ENCODE measurements around the gene KDM2B.
A peak's percentile ranks its signal among the peaks of the same experiment; 100 is the strongest.

The KDM2B gene

GRCh38 chr12:121532503-121533393, 48.1 kb downstream of the KDM2B start:
- Histone ChIP-seq H3K9me2 (ENCODE audit: low read depth, low read length) (no peaks in the 10 kb centered on the region), H3K79me2 (ENCODE audit: insufficient read depth, low read length) (no peaks in the 10 kb centered on the region), H2AFZ (ENCODE audit: low read length) (no peak overlapping the region), H3K4me1 (ENCODE audit: insufficient read depth, low read length, severe bottlenecking) (peaks cover 48% of the 10 kb centered on the region), H4K20me1 (ENCODE audit: insufficient read depth, low read length) (no peaks in the 10 kb centered on the region), H3K27ac (ENCODE audit: low read depth, low read length, poor library complexity, severe bottlenecking) (peak overlapping the region; percentile 92), H3K36me3 (ENCODE audit: insufficient read depth, low read length) (peaks cover 26% of the 10 kb centered on the region; the same call in 1 of the 2 replicates), H3F3A (ENCODE audit: insufficient read depth, low read length) (no peaks in the 10 kb centered on the region), H3K9me3 (ENCODE audit: low read length) (no peaks in the 10 kb centered on the region), H3K4me3 (ENCODE audit: low read depth, low read length, poor library complexity, severe bottlenecking) (no peak overlapping the region), H3K9ac (ENCODE audit: low read length) (no peak overlapping the region), H3K4me2 (ENCODE audit: low read length) (no peak overlapping the region), H3K27me3 (ENCODE audit: insufficient read depth, low read length) (no peaks in the 10 kb centered on the region)
- TF ChIP-seq, protein P1, sequence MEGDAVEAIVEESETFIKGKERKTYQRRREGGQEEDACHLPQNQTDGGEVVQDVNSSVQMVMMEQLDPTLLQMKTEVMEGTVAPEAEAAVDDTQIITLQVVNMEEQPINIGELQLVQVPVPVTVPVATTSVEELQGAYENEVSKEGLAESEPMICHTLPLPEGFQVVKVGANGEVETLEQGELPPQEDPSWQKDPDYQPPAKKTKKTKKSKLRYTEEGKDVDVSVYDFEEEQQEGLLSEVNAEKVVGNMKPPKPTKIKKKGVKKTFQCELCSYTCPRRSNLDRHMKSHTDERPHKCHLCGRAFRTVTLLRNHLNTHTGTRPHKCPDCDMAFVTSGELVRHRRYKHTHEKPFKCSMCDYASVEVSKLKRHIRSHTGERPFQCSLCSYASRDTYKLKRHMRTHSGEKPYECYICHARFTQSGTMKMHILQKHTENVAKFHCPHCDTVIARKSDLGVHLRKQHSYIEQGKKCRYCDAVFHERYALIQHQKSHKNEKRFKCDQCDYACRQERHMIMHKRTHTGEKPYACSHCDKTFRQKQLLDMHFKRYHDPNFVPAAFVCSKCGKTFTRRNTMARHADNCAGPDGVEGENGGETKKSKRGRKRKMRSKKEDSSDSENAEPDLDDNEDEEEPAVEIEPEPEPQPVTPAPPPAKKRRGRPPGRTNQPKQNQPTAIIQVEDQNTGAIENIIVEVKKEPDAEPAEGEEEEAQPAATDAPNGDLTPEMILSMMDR (IDR thresholded peaks at IDR 0.05; ENCODE audit: low read length), result no peak
- TF ChIP-seq EZH2 (IDR thresholded peaks at IDR 0.05; ENCODE audit: borderline replicate concordance, low read length), result no peak

DNA sequence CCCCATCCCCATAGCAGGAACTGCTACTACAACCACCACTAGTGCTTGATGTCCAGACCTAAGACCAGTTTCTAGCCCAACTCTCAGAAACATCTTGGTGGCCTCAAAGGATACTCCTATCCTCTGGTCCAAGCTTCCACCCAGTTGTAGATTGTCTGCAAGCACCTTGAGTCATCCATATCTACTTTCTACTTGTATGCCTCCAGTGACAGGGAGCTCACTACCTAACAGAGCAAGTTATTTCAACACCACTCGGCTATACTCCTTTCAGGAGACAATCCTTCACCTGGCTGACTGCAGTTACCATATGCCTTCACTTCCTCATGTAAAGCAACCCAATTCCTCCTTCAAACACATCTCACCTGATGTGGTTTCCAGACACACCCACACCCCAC, 49.5 kb downstream of the KDM2B start:
- no peaks in the 10 kb centered on the region for H3K27me3 ChIP-seq (ENCODE audit: insufficient read depth, low read length)
- no peaks in the 10 kb centered on the region for H3K9me3 ChIP-seq (ENCODE audit: low read length)
- TF ChIP-seq, protein P1 (IDR thresholded peaks at IDR 0.05; ENCODE audit: low read length), result no peak
- TF ChIP-seq EZH2 (IDR thresholded peaks at IDR 0.05; ENCODE audit: borderline replicate concordance, low read length), result no peak
- H3K79me2 ChIP-seq (ENCODE audit: insufficient read depth, low read length), result no peaks in the 10 kb centered on the region
- H3F3A ChIP-seq (ENCODE audit: insufficient read depth, low read length), result no peaks in the 10 kb centered on the region
- peaks cover 26% of the 10 kb centered on the region; the same call in 1 of the 2 replicates for H3K36me3 ChIP-seq (ENCODE audit: insufficient read depth, low read length)
- peaks cover 37% of the 10 kb centered on the region for H3K4me1 ChIP-seq (ENCODE audit: insufficient read depth, low read length, severe bottlenecking)
- no peak overlapping the region for H3K4me3 ChIP-seq (ENCODE audit: low read depth, low read length, poor library complexity, severe bottlenecking)
- H2AFZ ChIP-seq (ENCODE audit: low read length), result no peak overlapping the region
- peak overlapping the region; percentile 85 for H3K27ac ChIP-seq (ENCODE audit: low read depth, low read length, poor library complexity, severe bottlenecking)
- no peak overlapping the region for H3K4me2 ChIP-seq (ENCODE audit: low read length)
- H4K20me1 ChIP-seq (ENCODE audit: insufficient read depth, low read length), result no peaks in the 10 kb centered on the region
- no peaks in the 10 kb centered on the region for H3K9me2 ChIP-seq (ENCODE audit: low read depth, low read length)
- no peak overlapping the region; the same call in 1 of the 2 replicates for H3K9ac ChIP-seq (ENCODE audit: low read length)

DNA sequence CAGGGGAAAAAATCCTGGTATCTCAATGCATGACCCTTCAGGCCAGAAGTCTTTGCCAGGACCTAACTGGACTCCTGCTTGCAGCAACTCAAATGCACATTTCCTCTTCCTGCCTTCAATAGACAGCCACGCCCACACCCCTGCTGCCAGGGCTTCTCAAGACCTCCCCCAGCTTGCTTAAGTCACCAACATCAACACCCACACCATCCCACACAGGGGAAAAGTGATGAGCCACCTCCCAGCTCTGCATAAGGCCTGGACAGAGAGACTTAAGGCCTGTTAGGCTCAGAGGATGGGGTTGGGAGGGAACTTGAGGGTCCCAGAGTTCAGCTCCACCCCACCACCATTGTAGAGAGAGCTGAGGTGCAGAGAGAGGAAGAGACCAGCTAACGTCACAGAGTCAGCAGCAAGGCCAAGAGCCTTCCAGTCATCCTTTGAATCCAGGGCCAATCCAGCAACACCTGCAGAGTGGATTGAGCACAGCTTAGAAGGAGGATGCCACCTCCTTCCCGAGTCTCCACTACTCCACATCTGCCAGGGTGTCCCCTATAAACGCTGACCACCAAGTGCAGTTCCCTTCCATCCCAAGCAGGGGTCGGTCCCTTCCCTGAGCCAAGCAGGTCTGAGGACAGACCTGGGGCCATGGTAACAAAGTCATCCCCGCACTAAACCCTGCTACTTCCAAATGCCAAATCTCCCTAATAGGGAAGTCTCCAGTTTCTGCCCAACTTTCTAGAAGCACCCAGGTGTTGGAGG, 50.0 kb downstream of the KDM2B start:
- peak overlapping the region; percentile 83; the same call in 1 of the 2 replicates for H2AFZ ChIP-seq (ENCODE audit: low read length)
- peak overlapping the region; percentile 85 for H3K27ac ChIP-seq (ENCODE audit: low read depth, low read length, poor library complexity, severe bottlenecking)

More for the DNA sequence above, 50.0 kb downstream of the KDM2B start:
- H3K79me2 ChIP-seq (ENCODE audit: insufficient read depth, low read length), result no peaks in the 10 kb centered on the region
- H3F3A ChIP-seq (ENCODE audit: insufficient read depth, low read length), result no peaks in the 10 kb centered on the region
- no peaks in the 10 kb centered on the region for H3K27me3 ChIP-seq (ENCODE audit: insufficient read depth, low read length)
- H3K4me2 ChIP-seq (ENCODE audit: low read length), result peak overlapping the region; percentile 61
- H3K4me3 ChIP-seq (ENCODE audit: low read depth, low read length, poor library complexity, severe bottlenecking), result peak overlapping the region; percentile 9
- no peaks in the 10 kb centered on the region for H4K20me1 ChIP-seq (ENCODE audit: insufficient read depth, low read length)
- H3K9me2 ChIP-seq (ENCODE audit: low read depth, low read length), result no peaks in the 10 kb centered on the region
- H3K36me3 ChIP-seq (ENCODE audit: insufficient read depth, low read length), result peaks cover 26% of the 10 kb centered on the region; the same call in 1 of the 2 replicates
- TF ChIP-seq, protein P1 (IDR thresholded peaks at IDR 0.05; ENCODE audit: low read length), result no peak
- no peak for TF ChIP-seq EZH2 (IDR thresholded peaks at IDR 0.05; ENCODE audit: borderline replicate concordance, low read length)
- H3K9ac ChIP-seq (ENCODE audit: low read length), result peak overlapping the region; percentile 44; the same call in 1 of the 2 replicates
- H3K4me1 ChIP-seq (ENCODE audit: insufficient read depth, low read length, severe bottlenecking), result peaks cover 32% of the 10 kb centered on the region
- no peaks in the 10 kb centered on the region for H3K9me3 ChIP-seq (ENCODE audit: low read length)
